NCI-H1436 treated with DMSO at 0.1 percent for 48 hours (cell line): ENCODE results near the gene ATP6V1E1.

Experiments used
- DNase-seq: peaks from one replicate; lab custom pipeline; 2025; lab: John Stamatoyannopoulos, UW

Gene ATP6V1E1

GRCh38 chr22:17633998-17634323 is 5.4 kb upstream of the ATP6V1E1 start:
- DNase-seq = no peak

GRCh38 chr22:17633217-17633997 is 4.9 kb upstream of the ATP6V1E1 start:
- DNase-seq = no peak

DNA sequence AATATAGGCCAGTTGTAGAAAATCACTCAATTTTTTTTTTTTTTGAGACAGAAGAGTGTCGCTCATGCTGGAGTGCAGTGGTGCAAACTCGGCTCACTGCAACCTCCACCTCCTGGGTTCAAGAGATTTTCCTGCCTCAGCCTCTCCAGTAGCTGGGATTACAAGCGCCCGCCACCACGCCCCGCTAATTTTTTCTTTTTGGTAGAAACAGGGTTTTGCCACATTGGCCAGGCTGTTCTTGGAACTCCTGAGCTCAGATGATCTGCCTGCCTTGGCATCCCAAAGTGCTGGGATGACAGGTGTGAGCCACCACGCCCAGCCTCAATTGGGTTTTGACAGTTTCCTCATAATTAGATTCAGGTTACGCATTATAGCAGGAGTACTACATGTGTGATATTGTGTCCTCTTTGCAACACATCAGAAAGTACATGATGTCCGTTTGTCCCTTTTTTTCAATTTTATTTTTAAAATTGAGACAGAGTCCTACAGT is 2.6 kb upstream of the ATP6V1E1 start:
- no peak for DNase-seq

- DNase-seq = no peak
Measured at GRCh38 chr22:17629641-17630040, 1.1 kb upstream of the ATP6V1E1 start.

DNA sequence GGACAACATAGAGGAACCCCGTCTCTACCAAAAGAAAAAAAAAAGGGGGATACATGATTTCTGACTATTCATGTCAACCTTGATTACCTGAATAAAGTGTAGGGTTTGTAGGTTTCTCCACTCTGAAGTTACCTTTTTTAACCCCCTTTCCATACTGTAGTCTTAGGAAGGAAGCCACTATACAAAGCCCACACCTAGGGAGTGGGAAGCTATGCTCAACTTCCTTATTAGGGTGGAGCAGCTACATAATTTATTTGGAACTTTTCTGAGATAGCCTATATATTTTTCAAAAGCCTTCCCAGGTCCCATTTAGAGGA is 582 bp upstream of the ATP6V1E1 start:
- DNase-seq = no peak

DNA sequence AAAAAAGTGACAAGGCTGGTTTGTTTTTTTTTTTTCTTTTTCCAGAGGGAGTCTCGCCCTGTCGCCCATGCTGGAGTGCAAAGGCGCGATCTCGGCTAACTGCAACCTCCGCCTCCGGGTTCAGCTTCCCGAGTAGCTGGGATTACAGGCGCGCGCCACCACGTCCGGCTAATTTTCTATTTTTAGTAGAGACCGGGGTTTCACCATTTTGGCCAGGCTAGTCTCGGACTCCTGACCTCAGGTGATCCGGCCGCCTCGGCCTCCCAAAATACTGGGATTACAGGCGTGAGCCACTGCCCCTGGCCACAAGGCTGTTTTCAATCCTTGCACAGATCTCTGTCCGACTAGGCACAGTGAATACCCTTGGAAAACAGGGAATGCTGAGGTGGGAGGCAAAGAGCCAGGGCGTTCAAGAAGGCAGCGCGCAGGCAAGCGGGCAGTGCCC is 566 bp downstream of the ATP6V1E1 start:
- no peak for DNase-seq

DNA sequence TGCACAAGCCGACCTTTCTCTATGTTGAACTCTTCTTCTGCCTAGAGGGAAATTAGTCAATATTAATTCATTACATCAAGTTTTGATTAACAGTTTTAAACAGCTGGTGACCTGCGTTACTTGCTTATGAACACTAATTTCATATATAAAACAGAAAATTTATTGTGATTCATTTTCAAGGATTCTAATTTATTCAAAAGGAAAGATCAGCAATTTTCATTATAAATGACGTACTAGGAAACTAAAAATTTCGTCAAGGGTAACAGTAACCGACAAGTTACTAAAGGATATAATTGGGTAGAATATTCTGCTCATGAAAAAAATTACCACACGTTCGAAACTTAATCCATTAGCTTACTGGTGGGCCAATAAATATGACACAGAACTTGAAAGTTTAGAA is 15.3 kb downstream of the ATP6V1E1 start:
- DNase-seq = no peak

DNA sequence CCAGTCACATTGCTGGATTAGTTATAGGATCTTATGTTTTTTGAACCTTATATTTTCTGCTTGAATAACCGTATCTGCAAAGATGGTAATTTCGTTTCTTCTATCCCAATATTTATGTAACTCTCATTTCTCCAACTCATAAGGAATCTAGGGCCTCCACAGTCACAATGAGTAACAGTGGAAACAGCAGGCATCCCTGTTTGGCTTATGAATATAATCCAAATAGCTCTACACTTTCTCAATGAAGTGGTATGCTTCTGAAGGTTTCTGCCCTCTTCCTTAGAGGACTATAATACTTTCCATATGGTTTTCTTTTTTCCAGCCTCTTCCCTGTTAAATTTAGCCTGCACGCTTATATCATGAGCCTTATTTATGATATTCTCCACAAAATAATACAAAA is 16.5 kb downstream of the ATP6V1E1 start:
- no peak for DNase-seq

DNA sequence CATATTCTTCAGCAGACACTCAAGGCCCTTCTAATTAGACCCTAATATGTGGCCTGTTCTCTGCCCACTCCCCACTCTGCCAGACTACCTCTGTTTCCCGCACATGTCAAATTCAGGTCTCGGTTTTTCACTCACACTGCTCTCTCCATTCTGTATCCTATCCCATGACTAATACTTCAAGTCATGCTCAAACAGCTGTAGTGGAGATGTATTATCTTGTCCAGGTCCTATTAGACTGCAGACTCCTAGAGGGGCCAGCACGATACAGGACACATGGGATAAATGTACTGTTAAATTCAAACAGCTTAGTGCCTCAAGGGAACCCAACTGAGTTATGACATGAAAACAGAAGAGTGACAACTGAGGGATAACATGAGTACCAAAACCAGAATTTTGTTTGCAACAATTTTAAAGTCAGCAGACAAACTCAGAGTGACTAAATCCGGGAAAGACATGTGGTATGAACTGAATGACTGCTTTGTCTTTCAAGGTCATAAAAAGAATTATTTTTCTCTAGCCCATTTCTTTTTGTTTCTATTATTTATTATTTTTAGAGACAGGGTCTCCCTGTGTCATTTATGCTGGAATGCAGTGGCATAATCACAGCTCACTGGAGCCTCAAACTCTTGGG is 20.5 kb downstream of the ATP6V1E1 start:
- DNase-seq = no peak

DNA sequence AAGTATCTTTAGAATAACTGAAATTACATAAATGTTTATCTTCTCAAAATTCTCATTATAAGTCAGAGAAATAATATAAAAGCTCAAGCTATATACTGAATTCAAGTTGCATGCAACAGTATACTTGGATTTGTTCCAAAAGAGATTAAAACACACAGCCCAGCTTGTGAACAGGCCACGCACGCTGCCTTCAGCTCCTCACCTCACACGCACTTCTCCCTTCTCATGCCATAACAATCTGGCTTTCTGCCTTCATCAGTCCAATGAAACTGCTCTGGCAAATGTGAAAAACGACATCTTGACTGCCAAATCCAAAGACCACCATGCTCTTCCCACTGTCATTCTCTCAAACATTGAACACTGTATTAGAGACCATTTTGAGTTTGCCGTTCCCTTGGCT is 22.1 kb downstream of the ATP6V1E1 start:
- DNase-seq = no peak

DNA sequence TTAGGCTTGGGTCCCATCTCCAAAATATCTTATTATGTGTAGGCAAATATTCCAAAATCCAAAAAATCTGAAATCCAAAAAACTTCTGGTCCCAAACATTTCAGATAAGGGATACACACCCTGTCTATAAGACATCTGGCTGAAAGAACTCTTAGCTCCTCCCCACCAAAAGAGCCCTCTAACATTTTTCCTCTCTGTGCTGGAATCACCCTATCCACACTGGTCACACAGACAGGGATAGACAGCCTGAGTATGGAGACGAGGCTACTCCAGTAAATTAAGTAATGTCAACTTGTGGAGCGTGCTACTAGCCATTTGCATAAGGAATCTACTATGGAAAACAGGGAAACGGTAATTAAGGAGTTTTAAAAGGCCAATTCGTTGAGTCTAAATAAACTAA is 24.9 kb downstream of the ATP6V1E1 start:
- no peak for DNase-seq

DNA sequence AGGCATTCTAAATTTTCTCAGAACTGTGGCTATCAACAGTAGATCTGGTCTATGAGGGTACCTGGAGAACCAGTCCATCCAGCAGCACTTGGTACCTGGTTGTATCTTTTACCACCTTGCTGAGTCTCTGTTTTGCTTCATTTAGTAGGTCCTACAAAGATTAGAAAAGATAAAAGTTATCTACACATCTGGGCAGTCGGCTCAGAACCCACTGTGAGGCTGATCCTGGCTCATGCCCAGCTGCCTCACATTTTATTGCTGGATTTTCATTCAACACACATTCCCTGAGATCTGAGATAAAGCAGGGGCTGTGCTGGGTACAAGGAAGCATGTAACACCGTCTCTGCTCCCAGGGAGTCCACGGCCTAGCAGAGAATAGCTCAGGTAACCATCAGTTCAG is 27.5 kb downstream of the ATP6V1E1 start:
- no peak for DNase-seq

GRCh38 chr22:17598318-17598717 is 30.2 kb downstream of the ATP6V1E1 start:
- DNase-seq = no peak

DNA sequence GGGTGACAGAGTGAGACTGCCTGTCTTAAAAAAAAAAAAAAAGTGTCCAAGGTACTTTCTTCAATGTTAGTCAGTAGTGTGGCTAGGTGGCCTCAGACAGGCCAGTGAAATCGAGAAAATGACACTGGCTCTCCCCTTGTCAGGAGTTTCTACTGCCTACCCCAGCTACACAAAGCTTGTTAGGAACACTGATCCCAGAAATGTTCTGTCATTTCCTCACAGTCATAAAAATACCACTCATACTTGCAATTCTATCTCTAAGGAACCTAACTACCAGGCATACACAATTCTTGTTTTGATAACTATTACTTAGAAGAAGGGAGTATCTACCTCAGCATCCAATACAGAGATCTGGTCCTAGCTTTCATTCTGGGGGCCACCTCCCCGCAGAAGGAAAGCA is 31.3 kb downstream of the ATP6V1E1 start:
- DNase-seq = no peak

- DNase-seq = no peak
Measured at GRCh38 chr22:17596226-17596625, 32.3 kb downstream of the ATP6V1E1 start.

- no peak for DNase-seq
Measured at GRCh38 chr22:17592201-17592600, 36.3 kb downstream of the ATP6V1E1 start.

DNA sequence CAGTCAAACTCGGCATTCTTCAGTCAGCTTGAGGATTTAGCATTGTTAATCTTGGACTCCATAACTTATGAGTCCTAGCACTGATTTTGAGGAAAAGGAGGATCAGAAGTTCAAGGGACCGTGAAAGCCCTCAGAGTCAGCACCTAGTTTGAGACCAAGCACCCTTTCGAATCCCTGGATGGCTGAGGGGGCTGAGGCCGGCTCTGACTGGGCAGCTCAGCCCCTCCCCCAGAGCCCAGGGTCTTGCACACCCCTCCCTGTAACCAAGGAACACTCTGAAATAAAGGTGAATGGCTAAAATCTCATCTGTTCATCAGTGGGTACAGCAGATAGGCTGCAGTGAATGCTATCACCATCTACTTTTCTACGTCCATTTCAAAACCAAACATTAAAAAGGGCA is 38.0 kb downstream of the ATP6V1E1 start:
- DNase-seq = no peak

DNA sequence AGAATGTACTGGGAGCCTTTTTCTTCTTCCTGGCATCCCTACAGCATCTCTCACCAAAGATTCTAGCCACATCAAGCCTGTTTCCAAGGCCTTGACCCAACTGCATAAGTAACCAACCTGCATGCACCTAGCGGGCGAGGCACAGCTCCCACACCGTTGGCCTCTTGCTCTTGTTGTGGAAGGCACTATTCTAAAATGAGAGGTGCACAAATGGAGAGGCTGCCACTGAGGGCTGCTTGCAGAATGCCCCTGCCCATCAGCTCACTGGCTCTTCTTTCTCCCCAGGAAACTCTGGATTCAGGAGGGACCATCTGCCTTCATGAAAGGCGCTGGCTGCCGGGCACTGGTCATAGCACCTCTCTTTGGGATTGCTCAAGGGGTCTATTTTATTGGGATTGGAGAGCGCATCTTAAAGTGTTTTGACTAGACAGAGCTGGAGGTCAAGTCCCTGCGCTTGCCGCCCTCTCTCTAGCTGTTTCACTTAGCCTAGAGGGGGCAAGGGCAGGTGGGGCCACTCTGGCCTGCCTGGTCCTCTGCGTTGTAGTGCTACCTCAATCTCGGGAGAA is 38.7 kb downstream of the ATP6V1E1 start:
- no peak for DNase-seq

- DNase-seq = no peak
Measured at GRCh38 chr22:17588606-17589005, 39.9 kb downstream of the ATP6V1E1 start.

DNA sequence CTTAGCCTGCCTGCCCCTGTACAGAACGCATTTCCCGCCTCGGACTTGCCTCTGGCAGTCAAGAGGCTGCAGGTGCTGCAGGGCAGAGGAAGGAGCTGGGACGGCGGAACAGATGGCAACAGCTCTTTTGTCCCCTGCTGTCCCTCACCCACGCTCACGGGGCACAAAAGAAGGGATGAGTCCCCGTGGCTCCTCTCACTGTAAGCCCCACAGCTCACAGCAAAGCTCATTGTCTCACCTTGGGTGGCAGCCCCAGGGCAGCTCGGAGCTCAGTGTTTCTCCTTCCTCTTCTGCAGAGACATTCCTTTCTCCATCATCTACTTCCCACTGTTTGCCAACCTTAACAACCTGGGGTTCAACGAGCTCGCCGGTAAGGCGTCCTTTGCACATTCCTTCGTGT is 40.9 kb downstream of the ATP6V1E1 start:
- DNase-seq = no peak

DNA sequence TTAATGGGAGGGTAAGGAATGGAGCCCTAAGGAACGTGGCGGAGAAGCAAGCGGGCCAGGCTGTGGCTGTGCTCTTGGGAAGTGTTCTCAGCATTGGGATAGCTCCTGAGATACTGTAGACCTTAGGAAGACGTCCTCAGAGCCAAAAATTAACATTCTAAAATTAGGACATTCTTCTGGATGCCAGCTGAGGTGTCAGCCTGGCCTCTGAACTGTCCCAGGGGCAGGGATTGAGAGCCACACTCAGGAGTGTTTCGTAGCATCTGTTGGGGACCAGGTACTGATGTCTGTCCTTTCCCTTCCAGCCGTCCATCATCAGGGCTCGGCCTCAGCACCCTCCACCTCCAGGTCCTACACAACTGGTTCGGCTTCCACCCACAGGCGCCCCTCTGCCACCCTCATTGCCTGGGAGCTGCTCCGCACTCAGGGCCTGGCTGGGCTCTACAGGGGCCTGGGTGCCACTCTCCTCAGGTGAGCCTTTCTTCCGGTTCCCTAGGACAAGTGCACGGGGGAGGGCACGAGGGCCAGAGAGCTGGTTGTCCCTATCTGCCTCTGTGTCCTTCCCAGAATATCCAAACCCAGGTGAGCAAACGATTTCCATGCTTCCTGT is 41.6 kb downstream of the ATP6V1E1 start:
- DNase-seq = no peak

- DNase-seq = no peak
Measured at GRCh38 chr22:17583151-17583550, 45.4 kb downstream of the ATP6V1E1 start.

GRCh38 chr22:17581631-17582030 is 46.9 kb downstream of the ATP6V1E1 start:
- DNase-seq = no peak
